Mesodermal cell (in vitro differentiated cells): ENCODE results near the gene ITGA11.

Source experiments
- H3K27ac ChIP-seq: 2 replicates; pipeline ENCODE4 v1.7.0; 2013; ENCODE audit warnings: mild to moderate bottlenecking, low read depth, low read length, moderate library complexity; ENCODE audit not compliant: severe bottlenecking
- H3K36me3 ChIP-seq: 2 replicates; pipeline ENCODE4 v1.7.1; 2013; ENCODE audit warnings: mild to moderate bottlenecking, low read length, moderate library complexity; ENCODE audit not compliant: control insufficient read depth, insufficient read depth
- H3K4me1 ChIP-seq: one replicate; pipeline ENCODE4 v1.7.1; 2013; ENCODE audit warnings: mild to moderate bottlenecking, low read length; ENCODE audit not compliant: insufficient read depth, control insufficient read depth, poor library complexity, severe bottlenecking
- H3K4me3 ChIP-seq: 2 replicates; pipeline ENCODE4 v1.7.0; 2013; ENCODE audit warnings: low read length, control low read depth, mild to moderate bottlenecking; ENCODE audit not compliant: insufficient read depth, poor library complexity, severe bottlenecking; ENCODE audit errors: extremely low read depth
- H3K9me3 ChIP-seq: 2 replicates; pipeline ENCODE4 v1.7.1; 2013; ENCODE audit warnings: mild to moderate bottlenecking, low read length, moderate library complexity; ENCODE audit not compliant: control insufficient read depth
- WGBS, 2 experiments: methylation state at CpG; one replicate each; pipeline ENCODE4 v1.1.5; 2013; ENCODE audit warnings: missing lambda C conversion rate in 2 of 2; ENCODE audit not compliant: insufficient coverage in 2 of 2; 5-methylcytosine and 5-hydroxymethylcytosine counted together

The ITGA11 gene

GRCh38 chr15:68433551-68433950, 1.6 kb upstream of the ITGA11 start:
- Histone ChIP-seq H3K27ac (no peak overlapping the region), H3K4me1 (peaks cover 3% of the 10 kb centered on the region), H3K36me3 (no peaks in the 10 kb centered on the region), H3K4me3 (no peak overlapping the region), H3K9me3 (no peaks in the 10 kb centered on the region)
- WGBS, 2 experiments, result 75 to 100% methylated on average over 1 to 2 of the region's 2 CpGs

DNA sequence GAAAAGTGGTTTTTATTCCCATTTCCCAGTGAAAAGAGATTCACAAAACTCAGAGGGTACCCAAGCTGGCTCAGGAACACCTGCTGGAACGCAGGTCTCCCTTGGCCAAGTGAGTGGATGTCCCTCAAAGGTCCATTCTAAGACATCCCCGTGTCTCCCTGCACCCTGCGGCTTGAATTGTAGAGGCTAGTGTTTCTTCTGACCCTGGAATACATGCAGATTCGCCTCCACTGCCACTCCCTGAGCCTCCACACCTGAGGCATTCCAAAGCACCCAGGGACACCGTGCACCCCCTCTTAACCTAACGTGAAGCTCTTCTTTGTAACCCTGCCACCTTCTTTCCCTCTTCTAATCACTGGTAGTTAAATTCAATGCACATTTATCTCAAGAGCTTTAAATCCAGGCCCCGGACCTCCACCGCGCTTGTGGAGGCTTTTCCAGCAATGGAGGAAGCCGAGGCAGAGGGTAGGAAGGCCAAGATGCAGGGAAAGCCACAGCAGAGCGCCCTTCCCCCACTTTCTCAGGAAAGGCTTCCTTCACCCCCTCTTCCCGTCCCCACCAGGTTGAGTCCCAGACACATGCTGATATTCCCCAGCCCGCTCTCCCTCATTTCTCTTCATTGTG, 590 bp upstream of the ITGA11 start:
- Histone ChIP-seq H3K4me3 (peak overlapping the region; percentile 56), H3K36me3 (no peaks in the 10 kb centered on the region), H3K27ac (no peak overlapping the region)

GRCh38 chr15:68431037-68431791, 749 bp downstream of the ITGA11 start:
- Histone ChIP-seq H3K4me3 (peak overlapping the region; percentile 56), H3K9me3 (no peaks in the 10 kb centered on the region), H3K4me1 (peaks cover 10% of the 10 kb centered on the region), H3K27ac (no peak overlapping the region), H3K36me3 (no peaks in the 10 kb centered on the region)
- 8 to 10% methylated on average over 48 to 59 of the region's 69 CpGs for WGBS, 2 experiments

More for the DNA sequence above, 590 bp upstream of the ITGA11 start:
- Histone ChIP-seq H3K4me1 (peaks cover 9% of the 10 kb centered on the region), H3K9me3 (no peaks in the 10 kb centered on the region)
- 65 to 68% methylated on average over 9 to 10 of the region's 13 CpGs for WGBS, 2 experiments

GRCh38 chr15:68430471-68431036, 1.4 kb downstream of the ITGA11 start:
- no peaks in the 10 kb centered on the region for H3K9me3 ChIP-seq
- 83 to 85% methylated on average over 9 to 12 of the region's 12 CpGs for WGBS, 2 experiments
- H3K4me3 ChIP-seq, result peak overlapping the region; percentile 56
- peaks cover 10% of the 10 kb centered on the region for H3K4me1 ChIP-seq
- H3K27ac ChIP-seq, result no peak overlapping the region
- H3K36me3 ChIP-seq, result no peaks in the 10 kb centered on the region

- peaks cover 16% of the 10 kb centered on the region for H3K4me1 ChIP-seq
- H3K9me3 ChIP-seq, result no peaks in the 10 kb centered on the region
- peak overlapping the region; percentile 56 for H3K4me3 ChIP-seq
- H3K36me3 ChIP-seq, result no peaks in the 10 kb centered on the region
- no peak overlapping the region for H3K27ac ChIP-seq
- WGBS, 2 experiments, result 92 to 95% methylated on average over 4 of the region's 5 CpGs
Measured at GRCh38 chr15:68429691-68430470, 2.1 kb downstream of the ITGA11 start.

- H3K4me3 ChIP-seq, result no peak overlapping the region
- no peak overlapping the region for H3K27ac ChIP-seq
- 100% methylated on average over 2 of the region's 2 CpGs; no CpG with 5 or more reads in 1 of the 2 experiments for WGBS, 2 experiments
- H3K9me3 ChIP-seq, result no peaks in the 10 kb centered on the region
- peaks cover 20% of the 10 kb centered on the region for H3K4me1 ChIP-seq
- H3K36me3 ChIP-seq, result no peaks in the 10 kb centered on the region
Measured at GRCh38 chr15:68428431-68428940, 3.5 kb downstream of the ITGA11 start.

- WGBS, 2 experiments, result 80 to 83% methylated on average over 1 of the region's 1 CpG
- Histone ChIP-seq H3K9me3 (no peaks in the 10 kb centered on the region), H3K4me1 (peaks cover 23% of the 10 kb centered on the region), H3K27ac (no peak overlapping the region), H3K4me3 (no peak overlapping the region), H3K36me3 (no peaks in the 10 kb centered on the region)
Measured at GRCh38 chr15:68427963-68428362, 4.0 kb downstream of the ITGA11 start.

GRCh38 chr15:68427366-68427765, 4.6 kb downstream of the ITGA11 start:
- 69 to 75% methylated on average over 1 of the region's 3 CpGs for WGBS, 2 experiments
- Histone ChIP-seq H3K4me3 (no peak overlapping the region), H3K36me3 (no peaks in the 10 kb centered on the region), H3K9me3 (no peaks in the 10 kb centered on the region), H3K27ac (no peak overlapping the region), H3K4me1 (peaks cover 23% of the 10 kb centered on the region)

- 91 to 92% methylated on average over 5 of the region's 6 CpGs for WGBS, 2 experiments
- Histone ChIP-seq H3K36me3 (no peaks in the 10 kb centered on the region), H3K4me1 (peaks cover 28% of the 10 kb centered on the region), H3K4me3 (no peak overlapping the region), H3K9me3 (no peaks in the 10 kb centered on the region), H3K27ac (no peak overlapping the region)
Measured at GRCh38 chr15:68426116-68426515, 5.8 kb downstream of the ITGA11 start.

GRCh38 chr15:68425428-68426060, 6.4 kb downstream of the ITGA11 start:
- Histone ChIP-seq H3K36me3 (no peaks in the 10 kb centered on the region), H3K27ac (no peak overlapping the region), H3K4me3 (no peak overlapping the region), H3K4me1 (peaks cover 29% of the 10 kb centered on the region), H3K9me3 (no peaks in the 10 kb centered on the region)
- 85 to 87% methylated on average over 6 to 8 of the region's 9 CpGs for WGBS, 2 experiments
